Epithelial cell of esophagus (primary cell): Measurements from ENCODE around the gene CDH2.

Source experiments
- DNase-seq: peaks from one replicate; pipeline ENCODE4 v3.0.0; 2010; ENCODE audit warnings: low read depth
- H3K4me3 ChIP-seq: 2 replicates; pipeline ENCODE4 v1.5.1; 2011; ENCODE audit warnings: mild to moderate bottlenecking, low read length, control low read depth
- CTCF ChIP-seq: IDR thresholded peaks from 2 replicates; pipeline ENCODE4 v1.5.1; 2011; ENCODE audit warnings: low read depth, mild to moderate bottlenecking, low read length, control low read depth, inconsistent platforms; ENCODE audit not compliant: insufficient read depth; ENCODE audit errors: missing control alignments

Gene CDH2

DNA sequence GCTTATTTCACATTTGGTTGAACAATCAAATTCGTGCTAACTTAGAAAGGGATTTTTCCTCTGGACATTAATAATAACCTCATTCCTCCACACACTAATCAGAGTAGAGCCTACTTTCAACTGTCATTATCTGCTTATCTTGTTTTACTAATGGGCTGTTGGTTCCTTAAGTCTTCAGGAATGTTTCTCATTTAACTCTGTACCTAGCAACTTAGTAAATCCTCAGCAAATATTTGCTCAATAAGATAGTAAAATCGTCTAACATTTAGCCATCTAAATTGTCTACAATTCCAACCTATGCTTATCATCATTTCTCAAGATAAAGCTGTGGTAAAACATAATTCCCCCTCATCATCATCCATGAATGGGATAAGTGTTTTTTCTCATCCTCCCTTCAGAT is 98.1 kb downstream of the CDH2 start:
- no peak for DNase-seq
- no peak for TF ChIP-seq CTCF
- no peak overlapping the region for H3K4me3 ChIP-seq

- DNase-seq = no peak
- TF ChIP-seq CTCF = no peak
Measured at GRCh38 chr18:28078298-28078697, 98.6 kb downstream of the CDH2 start.

DNA sequence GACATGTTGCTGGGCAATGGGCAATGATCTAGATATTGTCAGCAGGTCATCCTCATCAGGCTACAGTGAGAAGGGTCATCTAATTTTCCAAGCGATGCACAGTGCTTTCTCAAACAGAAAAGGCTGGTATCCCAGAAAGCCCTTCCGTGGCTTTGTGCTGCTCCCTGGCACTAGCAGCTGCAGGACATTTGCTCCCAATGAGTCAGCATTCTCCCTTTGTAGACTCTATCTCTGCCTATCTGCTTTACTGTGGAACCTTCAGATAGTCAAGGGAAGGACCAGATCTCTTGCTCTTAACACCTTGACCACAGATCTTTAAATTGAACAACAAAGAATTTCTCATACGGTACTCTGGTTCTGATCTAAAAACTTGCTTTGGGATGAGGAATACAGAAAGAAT is 101.4 kb downstream of the CDH2 start:
- DNase-seq = no peak
- H3K4me3 ChIP-seq = no peak overlapping the region
- no peak for TF ChIP-seq CTCF

More at GRCh38 chr18:28078298-28078697, 98.6 kb downstream of the CDH2 start:
- H3K4me3 ChIP-seq = no peak overlapping the region

- H3K4me3 ChIP-seq = no peak overlapping the region
Measured at GRCh38 chr18:28074076-28074475, 102.9 kb downstream of the CDH2 start.

GRCh38 chr18:28073658-28074057 is 103.3 kb downstream of the CDH2 start:
- DNase-seq = no peak
- TF ChIP-seq CTCF = no peak
- H3K4me3 ChIP-seq = no peak overlapping the region

More at GRCh38 chr18:28074076-28074475, 102.9 kb downstream of the CDH2 start:
- TF ChIP-seq CTCF = no peak
- no peak for DNase-seq

- no peak overlapping the region for H3K4me3 ChIP-seq
- no peak for TF ChIP-seq CTCF
- DNase-seq = no peak
Measured at GRCh38 chr18:28071199-28071598, 105.7 kb downstream of the CDH2 start.

GRCh38 chr18:28068207-28068606 is 108.7 kb downstream of the CDH2 start:
- H3K4me3 ChIP-seq = no peak overlapping the region
- no peak for DNase-seq
- TF ChIP-seq CTCF = no peak
